ENCODE data around the gene TULP3.
A peak's percentile ranks its signal among the peaks of the same experiment; 100 is the strongest.

Gene TULP3

DNA sequence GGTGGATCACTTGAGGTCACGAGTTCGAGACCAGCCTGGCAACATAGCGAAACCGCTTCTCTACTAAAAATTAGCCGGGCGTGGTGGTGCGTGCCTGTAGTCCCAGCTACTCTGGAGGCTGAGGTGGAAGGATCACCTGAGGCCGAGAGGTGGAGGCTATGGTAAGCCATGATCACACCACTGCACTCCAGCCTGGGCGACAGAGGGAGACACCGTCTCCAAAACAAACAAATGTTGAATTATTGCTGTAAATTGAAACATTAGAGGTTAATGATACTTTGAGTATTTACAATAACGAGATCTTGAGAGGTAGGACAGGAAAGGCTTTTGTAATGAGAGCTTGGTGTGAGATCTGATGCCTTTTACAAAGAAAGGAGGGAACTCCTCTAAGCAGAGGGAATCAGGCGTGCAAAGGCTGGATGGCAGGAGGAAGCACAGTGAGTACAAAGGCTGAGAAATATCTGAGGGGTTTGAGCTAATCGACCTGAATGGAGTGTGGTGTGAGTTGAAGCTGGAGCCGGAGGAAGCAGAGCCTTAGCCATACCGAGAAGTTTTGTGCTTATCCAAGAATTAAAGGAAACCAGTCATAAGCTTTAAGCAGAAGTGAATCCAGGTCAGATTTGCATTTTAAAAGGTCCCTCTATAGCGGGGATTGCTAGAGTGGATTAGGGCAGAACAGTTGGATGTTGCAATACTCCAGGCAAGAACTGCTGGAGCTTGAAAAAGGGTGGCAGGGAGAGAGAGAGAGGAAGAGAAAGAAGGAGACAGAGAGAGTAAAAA, 12.5 kb upstream of the TULP3 start (continued):
- TF ChIP-seq, protein P1, sequence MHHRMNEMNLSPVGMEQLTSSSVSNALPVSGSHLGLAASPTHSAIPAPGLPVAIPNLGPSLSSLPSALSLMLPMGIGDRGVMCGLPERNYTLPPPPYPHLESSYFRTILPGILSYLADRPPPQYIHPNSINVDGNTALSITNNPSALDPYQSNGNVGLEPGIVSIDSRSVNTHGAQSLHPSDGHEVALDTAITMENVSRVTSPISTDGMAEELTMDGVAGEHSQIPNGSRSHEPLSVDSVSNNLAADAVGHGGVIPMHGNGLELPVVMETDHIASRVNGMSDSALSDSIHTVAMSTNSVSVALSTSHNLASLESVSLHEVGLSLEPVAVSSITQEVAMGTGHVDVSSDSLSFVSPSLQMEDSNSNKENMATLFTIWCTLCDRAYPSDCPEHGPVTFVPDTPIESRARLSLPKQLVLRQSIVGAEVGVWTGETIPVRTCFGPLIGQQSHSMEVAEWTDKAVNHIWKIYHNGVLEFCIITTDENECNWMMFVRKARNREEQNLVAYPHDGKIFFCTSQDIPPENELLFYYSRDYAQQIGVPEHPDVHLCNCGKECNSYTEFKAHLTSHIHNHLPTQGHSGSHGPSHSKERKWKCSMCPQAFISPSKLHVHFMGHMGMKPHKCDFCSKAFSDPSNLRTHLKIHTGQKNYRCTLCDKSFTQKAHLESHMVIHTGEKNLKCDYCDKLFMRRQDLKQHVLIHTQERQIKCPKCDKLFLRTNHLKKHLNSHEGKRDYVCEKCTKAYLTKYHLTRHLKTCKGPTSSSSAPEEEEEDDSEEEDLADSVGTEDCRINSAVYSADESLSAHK (tag by site-specific recombination; IDR thresholded peaks at IDR 0.05) = peak; percentile 42; the same call in 1 of the 2 replicates
- TF ChIP-seq, protein P2, sequence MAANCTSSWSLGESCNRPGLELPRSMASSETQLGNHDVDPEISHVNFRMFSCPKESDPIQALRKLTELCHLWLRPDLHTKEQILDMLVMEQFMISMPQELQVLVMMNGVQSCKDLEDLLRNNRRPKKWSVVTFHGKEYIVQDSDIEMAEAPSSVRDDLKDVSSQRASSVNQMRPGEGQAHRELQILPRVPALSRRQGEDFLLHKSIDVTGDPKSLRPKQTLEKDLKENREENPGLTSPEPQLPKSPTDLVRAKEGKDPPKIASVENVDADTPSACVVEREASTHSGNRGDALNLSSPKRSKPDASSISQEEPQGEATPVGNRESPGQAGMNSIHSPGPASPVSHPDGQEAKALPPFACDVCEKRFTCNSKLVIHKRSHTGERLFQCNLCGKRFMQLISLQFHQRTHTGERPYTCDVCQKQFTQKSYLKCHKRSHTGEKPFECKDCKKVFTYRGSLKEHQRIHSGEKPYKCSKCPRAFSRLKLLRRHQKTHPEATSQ (tag by site-specific recombination; IDR thresholded peaks at IDR 0.05) = 0 out of 2 replicates have a peak, but pooled peaks have one; percentile 26
- TF ChIP-seq, protein P3, sequence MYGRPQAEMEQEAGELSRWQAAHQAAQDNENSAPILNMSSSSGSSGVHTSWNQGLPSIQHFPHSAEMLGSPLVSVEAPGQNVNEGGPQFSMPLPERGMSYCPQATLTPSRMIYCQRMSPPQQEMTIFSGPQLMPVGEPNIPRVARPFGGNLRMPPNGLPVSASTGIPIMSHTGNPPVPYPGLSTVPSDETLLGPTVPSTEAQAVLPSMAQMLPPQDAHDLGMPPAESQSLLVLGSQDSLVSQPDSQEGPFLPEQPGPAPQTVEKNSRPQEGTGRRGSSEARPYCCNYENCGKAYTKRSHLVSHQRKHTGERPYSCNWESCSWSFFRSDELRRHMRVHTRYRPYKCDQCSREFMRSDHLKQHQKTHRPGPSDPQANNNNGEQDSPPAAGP (tag by site-specific recombination; IDR thresholded peaks at IDR 0.05) = peak; percentile 77
- no peak for TF ChIP-seq ZNF624 (tag by site-specific recombination; IDR thresholded peaks at IDR 0.05)
- TF ChIP-seq SCRT1 (tag by site-specific recombination; IDR thresholded peaks at IDR 0.05; ENCODE audit: borderline replicate concordance) = peak; percentile 36; the same call in 1 of the 2 replicates
- 0 out of 2 replicates have a peak, but pooled peaks have one; percentile 19 for TF ChIP-seq ZNF610 (tag by site-specific recombination; IDR thresholded peaks at IDR 0.05; ENCODE audit: borderline replicate concordance)
- peak; percentile 29; the same call in 1 of the 2 replicates for TF ChIP-seq ZBTB8A (tag by site-specific recombination; IDR thresholded peaks at IDR 0.05)
- TF ChIP-seq KLF7 (tag by site-specific recombination; IDR thresholded peaks at IDR 0.05; ENCODE audit: borderline replicate concordance) = no peak
- TF ChIP-seq, protein P4, sequence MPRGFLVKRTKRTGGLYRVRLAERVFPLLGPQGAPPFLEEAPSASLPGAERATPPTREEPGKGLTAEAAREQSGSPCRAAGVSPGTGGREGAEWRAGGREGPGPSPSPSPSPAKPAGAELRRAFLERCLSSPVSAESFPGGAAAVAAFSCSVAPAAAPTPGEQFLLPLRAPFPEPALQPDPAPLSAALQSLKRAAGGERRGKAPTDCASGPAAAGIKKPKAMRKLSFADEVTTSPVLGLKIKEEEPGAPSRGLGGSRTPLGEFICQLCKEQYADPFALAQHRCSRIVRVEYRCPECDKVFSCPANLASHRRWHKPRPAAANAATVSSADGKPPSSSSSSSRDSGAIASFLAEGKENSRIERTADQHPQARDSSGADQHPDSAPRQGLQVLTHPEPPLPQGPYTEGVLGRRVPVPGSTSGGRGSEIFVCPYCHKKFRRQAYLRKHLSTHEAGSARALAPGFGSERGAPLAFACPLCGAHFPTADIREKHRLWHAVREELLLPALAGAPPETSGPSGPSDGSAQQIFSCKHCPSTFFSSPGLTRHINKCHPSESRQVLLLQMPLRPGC (tag by site-specific recombination; IDR thresholded peaks at IDR 0.05) = 0 out of 2 replicates have a peak, but pooled peaks have one; percentile 44
- peak; percentile 32; the same call in 1 of the 2 replicates for TF ChIP-seq WT1 (tag by site-specific recombination; IDR thresholded peaks at IDR 0.05)
- peak; percentile 94 for TF ChIP-seq ZNF394 (tag by site-specific recombination; IDR thresholded peaks at IDR 0.05; ENCODE audit: borderline replicate concordance)
- peak; percentile 82 for TF ChIP-seq PRDM1 (tag by site-specific recombination; IDR thresholded peaks at IDR 0.05)
- TF ChIP-seq EGR2 (tag by site-specific recombination; IDR thresholded peaks at IDR 0.05; ENCODE audit: low read depth) = no peak
- TF ChIP-seq OVOL3 (tag by site-specific recombination; IDR thresholded peaks at IDR 0.05) = 0 out of 2 replicates have a peak, but pooled peaks have one; percentile 19
- TF ChIP-seq ZXDB (tag by site-specific recombination; IDR thresholded peaks at IDR 0.05) = peak; percentile 54
- TF ChIP-seq ZFP69B (tag by site-specific recombination; IDR thresholded peaks at IDR 0.05) = no peak
- TF ChIP-seq, protein P5, sequence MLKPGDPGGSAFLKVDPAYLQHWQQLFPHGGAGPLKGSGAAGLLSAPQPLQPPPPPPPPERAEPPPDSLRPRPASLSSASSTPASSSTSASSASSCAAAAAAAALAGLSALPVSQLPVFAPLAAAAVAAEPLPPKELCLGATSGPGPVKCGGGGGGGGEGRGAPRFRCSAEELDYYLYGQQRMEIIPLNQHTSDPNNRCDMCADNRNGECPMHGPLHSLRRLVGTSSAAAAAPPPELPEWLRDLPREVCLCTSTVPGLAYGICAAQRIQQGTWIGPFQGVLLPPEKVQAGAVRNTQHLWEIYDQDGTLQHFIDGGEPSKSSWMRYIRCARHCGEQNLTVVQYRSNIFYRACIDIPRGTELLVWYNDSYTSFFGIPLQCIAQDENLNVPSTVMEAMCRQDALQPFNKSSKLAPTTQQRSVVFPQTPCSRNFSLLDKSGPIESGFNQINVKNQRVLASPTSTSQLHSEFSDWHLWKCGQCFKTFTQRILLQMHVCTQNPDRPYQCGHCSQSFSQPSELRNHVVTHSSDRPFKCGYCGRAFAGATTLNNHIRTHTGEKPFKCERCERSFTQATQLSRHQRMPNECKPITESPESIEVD (tag by site-specific recombination; IDR thresholded peaks at IDR 0.05) = 0 out of 2 replicates have a peak, but pooled peaks have one; percentile 11
- TF ChIP-seq ZNF623 (tag by site-specific recombination; IDR thresholded peaks at IDR 0.05) = no peak
- TF ChIP-seq ZBTB1 (tag by site-specific recombination; IDR thresholded peaks at IDR 0.05) = no peak
- peak; percentile 86; the same call in 1 of the 2 replicates for TF ChIP-seq ZNF24 (tag by site-specific recombination; IDR thresholded peaks at IDR 0.05)
- TF ChIP-seq SP7 (tag by site-specific recombination; IDR thresholded peaks at IDR 0.05) = peak; percentile 79
- TF ChIP-seq ZNF785 (tag by site-specific recombination; IDR thresholded peaks at IDR 0.05) = 0 out of 2 replicates have a peak, but pooled peaks have one; percentile 46
- TF ChIP-seq MZF1 (tag by site-specific recombination; IDR thresholded peaks at IDR 0.05; ENCODE audit: borderline replicate concordance) = no peak
- TF ChIP-seq ZNF133 (tag by site-specific recombination; IDR thresholded peaks at IDR 0.05) = no peak
- TF ChIP-seq, protein P6, sequence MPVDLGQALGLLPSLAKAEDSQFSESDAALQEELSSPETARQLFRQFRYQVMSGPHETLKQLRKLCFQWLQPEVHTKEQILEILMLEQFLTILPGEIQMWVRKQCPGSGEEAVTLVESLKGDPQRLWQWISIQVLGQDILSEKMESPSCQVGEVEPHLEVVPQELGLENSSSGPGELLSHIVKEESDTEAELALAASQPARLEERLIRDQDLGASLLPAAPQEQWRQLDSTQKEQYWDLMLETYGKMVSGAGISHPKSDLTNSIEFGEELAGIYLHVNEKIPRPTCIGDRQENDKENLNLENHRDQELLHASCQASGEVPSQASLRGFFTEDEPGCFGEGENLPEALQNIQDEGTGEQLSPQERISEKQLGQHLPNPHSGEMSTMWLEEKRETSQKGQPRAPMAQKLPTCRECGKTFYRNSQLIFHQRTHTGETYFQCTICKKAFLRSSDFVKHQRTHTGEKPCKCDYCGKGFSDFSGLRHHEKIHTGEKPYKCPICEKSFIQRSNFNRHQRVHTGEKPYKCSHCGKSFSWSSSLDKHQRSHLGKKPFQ (tag by site-specific recombination; IDR thresholded peaks at IDR 0.05) = peak; percentile 90
- no peak for TF ChIP-seq GLIS2 (tag by site-specific recombination; IDR thresholded peaks at IDR 0.05)
- TF ChIP-seq, protein P7, sequence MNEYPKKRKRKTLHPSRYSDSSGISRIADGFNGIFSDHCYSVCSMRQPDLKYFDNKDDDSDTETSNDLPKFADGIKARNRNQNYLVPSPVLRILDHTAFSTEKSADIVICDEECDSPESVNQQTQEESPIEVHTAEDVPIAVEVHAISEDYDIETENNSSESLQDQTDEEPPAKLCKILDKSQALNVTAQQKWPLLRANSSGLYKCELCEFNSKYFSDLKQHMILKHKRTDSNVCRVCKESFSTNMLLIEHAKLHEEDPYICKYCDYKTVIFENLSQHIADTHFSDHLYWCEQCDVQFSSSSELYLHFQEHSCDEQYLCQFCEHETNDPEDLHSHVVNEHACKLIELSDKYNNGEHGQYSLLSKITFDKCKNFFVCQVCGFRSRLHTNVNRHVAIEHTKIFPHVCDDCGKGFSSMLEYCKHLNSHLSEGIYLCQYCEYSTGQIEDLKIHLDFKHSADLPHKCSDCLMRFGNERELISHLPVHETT (tag by site-specific recombination; IDR thresholded peaks at IDR 0.05) = no peak
- TF ChIP-seq ZNF777 (tag by site-specific recombination; IDR thresholded peaks at IDR 0.05; ENCODE audit: borderline replicate concordance) = no peak
